ENCODE measurements around the gene PRRX2.

GRCh38 chr9:129752900-129753729, 87.7 kb downstream of the PRRX2 start, which contains the start of gene PTGES:
- TF ChIP-seq EZH2phosphoT487 (IDR thresholded peaks at IDR 0.05; ENCODE audit: low read depth, severe bottlenecking, unreplicated experiment): no peak
- TF ChIP-seq CTCF (IDR thresholded peaks at IDR 0.05; ENCODE audit: poor library complexity): no peak
